K562 (cell line): ENCODE results near the gene KIF21A. TPM values are rescaled to one million over a fixed set of nuclear protein-coding genes. Genes with fewer than 3 reads are reported as not detected.

Source experiments
- ETV5 ChIP-seq: sonication (generic); formaldehyde crosslinking; IDR thresholded peaks from 2 replicates; pipeline ENCODE4 v1.4.0; 2020; ENCODE audit warnings: low read depth, mild to moderate bottlenecking, missing genetic modification reagents
- FOXA3 ChIP-seq, 2 experiments: fragments of 450-650 bp in 1 of 2; sonication (generic) in 1 of 2; formaldehyde crosslinking; IDR thresholded peaks in 1 of 2; conservative IDR thresholded peaks in 1 of 2; 2 replicates each; pipeline versions ENCODE4 v1.4.0 to v1.8.0; 2020 to 2022; ENCODE audit warnings: mild to moderate bottlenecking in 2 of 2, missing genetic modification reagents in 1 of 2
- FOXM1 ChIP-seq, 2 experiments: fragments of 450-650 bp in 1 of 2; sonication (generic) in 1 of 2; formaldehyde crosslinking in 1 of 2; IDR thresholded peaks; 2 replicates each; pipeline versions ENCODE4 v1.6.1 to v1.9.0; 2017 to 2022; ENCODE audit warnings: low read depth in 2 of 2, mild to moderate bottlenecking in 2 of 2, missing genetic modification reagents in 1 of 2, moderate library complexity in 1 of 2
- HDAC8 ChIP-seq: fragments of 450-650 bp; IDR thresholded peaks from 2 replicates; pipeline ENCODE4 v1.6.1; 2016; ENCODE audit warnings: mild to moderate bottlenecking, missing genetic modification characterization, moderate library complexity, missing compliant biosample characterization
- LCOR ChIP-seq: sonication (generic); formaldehyde crosslinking; IDR thresholded peaks from 2 replicates; pipeline ENCODE4 v1.8.0; 2022; ENCODE audit warnings: mild to moderate bottlenecking, missing genetic modification reagents
- MXI1 ChIP-seq: IDR thresholded peaks from 2 replicates; pipeline ENCODE4 v1.6.1; 2011; ENCODE audit warnings: low read depth, mild to moderate bottlenecking, improper control_type of control experiment, low read length
- NONO ChIP-seq, 2 experiments: fragments of 200-400 bp in 1 of 2; fragments of 450-650 bp in 1 of 2; formaldehyde crosslinking in 1 of 2; IDR thresholded peaks; 2 replicates each; pipeline ENCODE4 v1.6.1; 2017; ENCODE audit warnings: low read depth in 2 of 2, mild to moderate bottlenecking in 2 of 2, moderate library complexity in 2 of 2, low read length in 1 of 2
- OTX1 ChIP-seq: fragments of 450-650 bp; formaldehyde crosslinking; IDR thresholded peaks from 2 replicates; pipeline ENCODE4 v1.4.0; 2022; ENCODE audit warnings: mild to moderate bottlenecking
- PHF8 ChIP-seq: fragments of 200-600 bp; sonication (generic); IDR thresholded peaks from 2 replicates; pipeline ENCODE4 v1.6.1; 2012; ENCODE audit warnings: mixed run types, mild to moderate bottlenecking, inconsistent platforms, low read length, moderate library complexity, borderline replicate concordance
- RUNX1 ChIP-seq: sonication (generic); IDR thresholded peaks from 2 replicates; pipeline ENCODE4 v1.6.1; 2016; ENCODE audit warnings: antibody characterized with exemption, low read depth
- ZBTB1 ChIP-seq: sonication (generic); formaldehyde crosslinking; IDR thresholded peaks from 2 replicates; pipeline ENCODE4 v1.8.1; 2023; ENCODE audit warnings: missing genetic modification reagents, low read depth, mild to moderate bottlenecking, borderline replicate concordance
- ZC3H4 ChIP-seq: sonication (generic); formaldehyde crosslinking; IDR thresholded peaks from 2 replicates; pipeline ENCODE4 v1.9.0; 2021; ENCODE audit warnings: missing genetic modification reagents, borderline replicate concordance
- ZNF644 ChIP-seq: fragments of 200-800 bp; sonication (Bioruptor generic); IDR thresholded peaks from 2 replicates; pipeline ENCODE4 v1.6.1; 2016; ENCODE audit warnings: low read depth, missing genetic modification characterization, missing compliant biosample characterization
- polyA plus RNA-seq, 8 experiments: library from polyadenylated mRNA; depleted of rRNA in 4 of 8; stranded (reverse) in 5 of 8; unstranded in 3 of 8; fragments of >200 nt; fragmentation: Nextera tagmentation in 2 of 8; fragmentation: Illumina TruSeq in 1 of 8; extraction: Ambion mirVana in 2 of 8; extraction: Trizol in 1 of 8; gene quantifications; 2 replicates each; pipeline versions ENCODE4 v1.2.1 to v1.2.3, GENCODE V29; 2011 to 2014; ENCODE audit warnings: inconsistent platforms in 1 of 8, missing spikeins in 1 of 8
- total RNA-seq, 7 experiments: library from RNA; depleted of rRNA in 6 of 7; stranded (reverse); fragments of >200 nt in 6 of 7; fragmentation: Illumina TruSeq in 2 of 7; extraction: Trizol in 2 of 7; gene quantifications; 2 replicates each; pipeline versions ENCODE4 v1.2.1 to v1.2.3, GENCODE V29; 2011 to 2021; ENCODE audit warnings: low replicate concordance in 1 of 7
- TF ChIP-seq, protein P1 (sequence below): fragments of 250-450 bp; sonication (Bioruptor Pico); IDR thresholded peaks from 2 replicates; pipeline ENCODE4 v1.4.0; 2020; ENCODE audit warnings: borderline replicate concordance
- TF ChIP-seq, protein P2 (sequence below): IDR thresholded peaks from 3 replicates; pipeline ENCODE4 v1.6.1; 2011; ENCODE audit warnings: borderline replicate concordance, mild to moderate bottlenecking; ENCODE audit not compliant: insufficient read length, insufficient read depth
- TF ChIP-seq, protein P3 (sequence below): sonication (generic); formaldehyde crosslinking; IDR thresholded peaks from 2 replicates; pipeline ENCODE4 v1.8.0; 2022; ENCODE audit warnings: mild to moderate bottlenecking, missing genetic modification reagents

KIF21A gene
- total and polyA plus RNA-seq, 9 of the 15 experiments (the other 6 are each of a cell fraction or from before 2014, with no cell fraction given), result 17.7 to 45.0 (median 30.3) TPM

DNA sequence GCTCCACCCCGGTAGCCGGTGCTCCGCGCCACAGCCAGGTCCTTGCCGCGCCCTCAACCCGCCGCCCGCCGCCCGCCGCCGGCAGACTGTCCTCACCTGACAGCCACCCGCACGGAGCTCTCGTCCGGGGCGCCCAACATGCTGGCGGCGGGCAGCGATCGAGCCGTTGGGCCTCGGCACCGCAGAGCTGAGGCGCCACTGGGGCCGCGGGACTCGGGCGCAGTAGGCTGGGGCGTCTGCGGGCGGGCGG lies 164 bp downstream of the KIF21A start (continued):
- TF ChIP-seq ZNF644, result no peak
- TF ChIP-seq, protein P1, sequence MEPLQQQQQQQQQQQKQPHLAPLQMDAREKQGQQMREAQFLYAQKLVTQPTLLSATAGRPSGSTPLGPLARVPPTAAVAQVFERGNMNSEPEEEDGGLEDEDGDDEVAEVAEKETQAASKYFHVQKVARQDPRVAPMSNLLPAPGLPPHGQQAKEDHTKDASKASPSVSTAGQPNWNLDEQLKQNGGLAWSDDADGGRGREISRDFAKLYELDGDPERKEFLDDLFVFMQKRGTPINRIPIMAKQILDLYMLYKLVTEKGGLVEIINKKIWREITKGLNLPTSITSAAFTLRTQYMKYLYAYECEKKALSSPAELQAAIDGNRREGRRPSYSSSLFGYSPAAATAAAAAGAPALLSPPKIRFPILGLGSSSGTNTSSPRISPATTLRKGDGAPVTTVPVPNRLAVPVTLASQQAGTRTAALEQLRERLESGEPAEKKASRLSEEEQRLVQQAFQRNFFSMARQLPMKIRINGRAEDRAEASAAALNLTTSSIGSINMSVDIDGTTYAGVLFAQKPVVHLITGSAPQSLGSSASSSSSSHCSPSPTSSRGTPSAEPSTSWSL, result 0 out of 2 replicates have a peak, but pooled peaks have one; percentile 58
- TF ChIP-seq ZC3H4 (CRISPR knock-in tag), result 0 out of 2 replicates have a peak, but pooled peaks have one; percentile 43
- no peak for TF ChIP-seq ETV5 (CRISPR knock-in tag)
- TF ChIP-seq, protein P2, sequence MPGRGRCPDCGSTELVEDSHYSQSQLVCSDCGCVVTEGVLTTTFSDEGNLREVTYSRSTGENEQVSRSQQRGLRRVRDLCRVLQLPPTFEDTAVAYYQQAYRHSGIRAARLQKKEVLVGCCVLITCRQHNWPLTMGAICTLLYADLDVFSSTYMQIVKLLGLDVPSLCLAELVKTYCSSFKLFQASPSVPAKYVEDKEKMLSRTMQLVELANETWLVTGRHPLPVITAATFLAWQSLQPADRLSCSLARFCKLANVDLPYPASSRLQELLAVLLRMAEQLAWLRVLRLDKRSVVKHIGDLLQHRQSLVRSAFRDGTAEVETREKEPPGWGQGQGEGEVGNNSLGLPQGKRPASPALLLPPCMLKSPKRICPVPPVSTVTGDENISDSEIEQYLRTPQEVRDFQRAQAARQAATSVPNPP, result no peak
- TF ChIP-seq FOXM1 (IDR thresholded peaks at IDR 0.05; ENCODE audit: low read depth), result no peak
- no peak for TF ChIP-seq FOXM1 (CRISPR knock-in tag; IDR thresholded peaks at IDR 0.05; ENCODE audit: low read depth)
- no peak for TF ChIP-seq RUNX1
- peak in 1 of 2 experiments; percentile 99; a peak in 2 of 4 replicates for TF ChIP-seq NONO (IDR thresholded peaks at IDR 0.05; ENCODE audit: low read depth in 2 of 2, low read length in 1 of 2)
- 0 out of 2 replicates have a peak, but pooled peaks have one; percentile 19 for TF ChIP-seq ZBTB1
- TF ChIP-seq PHF8, result peak; percentile 84; the same call in 1 of the 2 replicates
- no peak for TF ChIP-seq LCOR (CRISPR knock-in tag)
- no peak for TF ChIP-seq MXI1
- TF ChIP-seq FOXA3 (CRISPR knock-in tag; conservative IDR thresholded peaks at IDR 0.05 in 1 of 2, IDR thresholded peaks at IDR 0.05 in 1 of 2), result 0 out of 4 replicates have a peak, but pooled peaks of 1 of the 2 experiments have one; percentile 28
- TF ChIP-seq, protein P3, sequence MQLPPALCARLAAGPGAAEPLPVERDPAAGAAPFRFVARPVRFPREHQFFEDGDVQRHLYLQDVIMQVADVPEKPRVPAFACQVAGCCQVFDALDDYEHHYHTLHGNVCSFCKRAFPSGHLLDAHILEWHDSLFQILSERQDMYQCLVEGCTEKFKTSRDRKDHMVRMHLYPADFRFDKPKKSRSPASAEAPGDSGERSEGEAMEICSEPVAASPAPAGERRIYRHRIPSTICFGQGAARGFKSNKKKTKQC (CRISPR knock-in tag), result peak; percentile 55; the same call in 1 of the 2 replicates
- TF ChIP-seq OTX1 (CRISPR knock-in tag), result no peak
- TF ChIP-seq HDAC8 (tag), result 0 out of 2 replicates have a peak, but pooled peaks have one; percentile 51
